ENCODE data around the gene CHSY1.
"Not testable (repeated sequence)": the region's sequence is repeated elsewhere in the genome, so short reads cannot be mapped to it uniquely, and the experiment has no call there.

The CHSY1 gene

GRCh38 chr15:101215681-101216080 is 36.2 kb downstream of the CHSY1 start:
- Histone ChIP-seq H3K27me3 (ENCODE audit: control insufficient read depth, insufficient read depth, low read length) (no peaks in the 10 kb centered on the region), H3K36me3 (ENCODE audit: insufficient read depth, low read length) (peaks cover 3% of the 10 kb centered on the region), H3K9me3 (replicated peaks; ENCODE audit: low read length) (no peaks in the 10 kb centered on the region), H3K4me1 (ENCODE audit: control insufficient read depth, insufficient read depth, low read length) (peaks cover 7% of the 10 kb centered on the region), H3K4me2 (ENCODE audit: low read length) (no peak overlapping the region), H3K4me3 (ENCODE audit: low read length) (no peak overlapping the region), H3K9ac (ENCODE audit: low read depth, low read length) (no peak overlapping the region)

DNA sequence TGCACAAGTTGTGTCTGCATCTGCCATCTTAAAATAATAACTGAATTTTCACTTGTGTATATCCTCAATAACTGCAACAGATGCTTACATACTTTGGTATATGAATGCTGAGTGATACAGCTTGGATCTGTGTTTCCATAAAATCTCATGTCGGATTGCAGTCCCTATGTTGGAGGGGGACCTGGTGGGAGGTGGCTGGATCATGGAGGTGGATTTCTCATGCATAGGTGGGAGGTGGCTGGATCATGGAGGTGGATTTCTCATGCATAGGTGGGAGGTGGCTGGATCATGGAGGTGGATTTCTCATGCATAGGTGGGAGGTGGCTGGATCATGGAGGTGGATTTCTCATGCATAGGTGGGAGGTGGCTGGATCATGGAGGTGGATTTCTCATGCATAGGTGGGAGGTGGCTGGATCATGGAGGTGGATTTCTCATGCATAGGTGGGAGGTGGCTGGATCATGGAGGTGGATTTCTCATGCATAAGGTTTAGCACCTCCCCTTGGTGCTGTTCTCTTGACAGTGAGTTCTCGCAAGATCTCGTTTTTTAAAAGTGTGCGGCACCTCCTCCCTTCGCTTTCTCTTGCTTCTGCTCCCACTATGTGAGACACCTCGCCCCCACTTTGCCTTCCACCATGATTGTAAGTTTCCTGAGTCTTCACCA is 37.3 kb downstream of the CHSY1 start:
- not testable (repeated sequence) for H3K36me3 ChIP-seq (ENCODE audit: insufficient read depth, low read length); H3K9ac ChIP-seq (ENCODE audit: low read depth, low read length); H3K27me3 ChIP-seq (ENCODE audit: control insufficient read depth, insufficient read depth, low read length); H3K4me2 ChIP-seq (ENCODE audit: low read length); H3K4me3 ChIP-seq (ENCODE audit: low read length); H3K9me3 ChIP-seq (replicated peaks; ENCODE audit: low read length)
- H3K4me1 ChIP-seq (ENCODE audit: control insufficient read depth, insufficient read depth, low read length) = peaks cover 17% of the 10 kb centered on the region

- Histone ChIP-seq H3K4me3 (ENCODE audit: low read length) (no peak overlapping the region), H3K27me3 (ENCODE audit: control insufficient read depth, insufficient read depth, low read length) (no peaks in the 10 kb centered on the region), H3K4me2 (ENCODE audit: low read length) (no peak overlapping the region), H3K9ac (ENCODE audit: low read depth, low read length) (no peak overlapping the region), H3K36me3 (ENCODE audit: insufficient read depth, low read length) (no peaks in the 10 kb centered on the region), H3K4me1 (ENCODE audit: control insufficient read depth, insufficient read depth, low read length) (peaks cover 17% of the 10 kb centered on the region), H3K9me3 (replicated peaks; ENCODE audit: low read length) (no peaks in the 10 kb centered on the region)
Measured at GRCh38 chr15:101213570-101213969, 38.3 kb downstream of the CHSY1 start.

- H3K4me3 ChIP-seq (ENCODE audit: low read length) = no peak overlapping the region
- H3K9me3 ChIP-seq (replicated peaks; ENCODE audit: low read length) = no peaks in the 10 kb centered on the region
- no peaks in the 10 kb centered on the region for H3K36me3 ChIP-seq (ENCODE audit: insufficient read depth, low read length)
- peaks cover 18% of the 10 kb centered on the region for H3K4me1 ChIP-seq (ENCODE audit: control insufficient read depth, insufficient read depth, low read length)
- H3K4me2 ChIP-seq (ENCODE audit: low read length) = no peak overlapping the region
- no peaks in the 10 kb centered on the region for H3K27me3 ChIP-seq (ENCODE audit: control insufficient read depth, insufficient read depth, low read length)
- H3K9ac ChIP-seq (ENCODE audit: low read depth, low read length) = no peak overlapping the region
Measured at GRCh38 chr15:101213147-101213546, 38.7 kb downstream of the CHSY1 start.

DNA sequence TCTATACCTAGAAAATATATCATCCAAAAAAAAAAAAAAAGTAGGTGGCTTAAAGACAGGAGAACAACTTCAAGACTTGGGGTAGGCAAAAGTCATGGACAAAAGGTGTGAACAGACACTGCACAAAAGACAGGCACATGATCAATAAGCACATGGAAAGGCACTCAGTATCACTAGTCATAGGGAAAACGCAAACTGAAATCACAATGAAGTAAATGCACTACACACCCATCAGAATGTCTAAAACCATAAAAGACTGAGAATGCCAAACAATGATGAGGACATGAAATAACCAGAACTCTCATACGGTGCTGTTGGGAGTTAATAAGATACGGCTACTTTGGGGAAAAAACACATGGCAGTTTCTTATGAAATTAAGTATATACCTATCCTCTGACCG is 40.0 kb downstream of the CHSY1 start:
- H3K4me1 ChIP-seq (ENCODE audit: control insufficient read depth, insufficient read depth, low read length) = peaks cover 26% of the 10 kb centered on the region
- peaks cover 3% of the 10 kb centered on the region for H3K36me3 ChIP-seq (ENCODE audit: insufficient read depth, low read length)
- no peaks in the 10 kb centered on the region for H3K27me3 ChIP-seq (ENCODE audit: control insufficient read depth, insufficient read depth, low read length)
- no peaks in the 10 kb centered on the region for H3K9me3 ChIP-seq (replicated peaks; ENCODE audit: low read length)
- H3K4me2 ChIP-seq (ENCODE audit: low read length) = no peak overlapping the region
- H3K4me3 ChIP-seq (ENCODE audit: low read length) = no peak overlapping the region
- no peak overlapping the region for H3K9ac ChIP-seq (ENCODE audit: low read depth, low read length)

- peaks cover 3% of the 10 kb centered on the region for H3K36me3 ChIP-seq (ENCODE audit: insufficient read depth, low read length)
- peaks cover 37% of the 10 kb centered on the region for H3K4me1 ChIP-seq (ENCODE audit: control insufficient read depth, insufficient read depth, low read length)
- no peak overlapping the region for H3K4me2 ChIP-seq (ENCODE audit: low read length)
- H3K9me3 ChIP-seq (replicated peaks; ENCODE audit: low read length) = no peaks in the 10 kb centered on the region
- H3K9ac ChIP-seq (ENCODE audit: low read depth, low read length) = peak overlapping the region; percentile 13
- H3K4me3 ChIP-seq (ENCODE audit: low read length) = no peak overlapping the region
- H3K27me3 ChIP-seq (ENCODE audit: control insufficient read depth, insufficient read depth, low read length) = no peaks in the 10 kb centered on the region
Measured at GRCh38 chr15:101210466-101210865, 41.4 kb downstream of the CHSY1 start.

DNA sequence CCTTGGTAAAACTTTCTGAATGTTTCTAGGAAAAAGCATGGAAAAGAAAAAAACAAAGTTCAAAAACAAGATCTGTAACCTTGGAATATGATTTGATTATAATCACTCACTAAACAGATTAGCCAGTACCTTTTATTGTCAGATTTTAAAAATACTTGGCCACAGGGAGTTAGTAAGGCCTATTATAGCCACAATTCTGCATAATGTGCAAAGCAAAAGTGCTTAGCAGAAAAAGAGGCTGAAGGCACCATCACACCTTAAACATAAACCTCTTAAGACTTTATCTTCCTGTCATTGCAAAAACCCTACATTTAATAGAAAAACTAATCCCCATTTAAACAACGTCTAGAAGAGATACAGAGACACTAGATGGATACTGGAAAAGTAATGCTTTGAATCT is 41.8 kb downstream of the CHSY1 start:
- Histone ChIP-seq H3K4me2 (ENCODE audit: low read length) (no peak overlapping the region), H3K9ac (ENCODE audit: low read depth, low read length) (peak overlapping the region; percentile 13), H3K4me1 (ENCODE audit: control insufficient read depth, insufficient read depth, low read length) (peaks cover 41% of the 10 kb centered on the region), H3K4me3 (ENCODE audit: low read length) (no peak overlapping the region), H3K36me3 (ENCODE audit: insufficient read depth, low read length) (peaks cover 3% of the 10 kb centered on the region), H3K27me3 (ENCODE audit: control insufficient read depth, insufficient read depth, low read length) (no peaks in the 10 kb centered on the region), H3K9me3 (replicated peaks; ENCODE audit: low read length) (no peaks in the 10 kb centered on the region)

GRCh38 chr15:101209285-101209845 is 42.5 kb downstream of the CHSY1 start:
- Histone ChIP-seq H3K9ac (ENCODE audit: low read depth, low read length) (no peak overlapping the region), H3K4me2 (ENCODE audit: low read length) (no peak overlapping the region), H3K9me3 (replicated peaks; ENCODE audit: low read length) (no peaks in the 10 kb centered on the region), H3K27me3 (ENCODE audit: control insufficient read depth, insufficient read depth, low read length) (no peaks in the 10 kb centered on the region), H3K4me1 (ENCODE audit: control insufficient read depth, insufficient read depth, low read length) (peaks cover 46% of the 10 kb centered on the region), H3K36me3 (ENCODE audit: insufficient read depth, low read length) (peaks cover 3% of the 10 kb centered on the region), H3K4me3 (ENCODE audit: low read length) (no peak overlapping the region)

- H3K4me1 ChIP-seq (ENCODE audit: control insufficient read depth, insufficient read depth, low read length) = peaks cover 51% of the 10 kb centered on the region
- H3K4me2 ChIP-seq (ENCODE audit: low read length) = no peak overlapping the region
- no peak overlapping the region for H3K9ac ChIP-seq (ENCODE audit: low read depth, low read length)
- H3K9me3 ChIP-seq (replicated peaks; ENCODE audit: low read length) = no peaks in the 10 kb centered on the region
- H3K4me3 ChIP-seq (ENCODE audit: low read length) = no peak overlapping the region
- H3K27me3 ChIP-seq (ENCODE audit: control insufficient read depth, insufficient read depth, low read length) = no peaks in the 10 kb centered on the region
- H3K36me3 ChIP-seq (ENCODE audit: insufficient read depth, low read length) = peaks cover 3% of the 10 kb centered on the region
Measured at GRCh38 chr15:101207867-101208288, 44.0 kb downstream of the CHSY1 start.

DNA sequence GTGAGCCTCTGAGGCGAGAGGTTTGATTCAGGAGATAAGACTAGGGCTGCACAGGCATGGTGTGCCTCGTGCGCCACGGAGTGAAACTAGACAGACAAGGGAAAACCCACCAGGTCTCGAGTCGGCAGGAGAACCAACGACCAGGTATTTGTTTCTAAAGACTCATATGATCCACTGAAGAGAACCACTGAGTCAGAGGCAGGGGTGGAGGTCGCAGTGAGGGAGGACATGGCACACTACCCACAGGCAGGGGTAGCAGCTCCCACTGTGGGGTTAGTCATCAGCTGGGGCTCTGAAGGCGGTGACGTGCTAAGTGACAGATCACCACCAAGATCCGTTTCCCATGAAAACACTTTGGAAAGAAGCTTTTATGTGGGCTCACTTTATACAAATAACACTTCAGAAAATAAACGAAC is 45.7 kb downstream of the CHSY1 start:
- Histone ChIP-seq H3K36me3 (ENCODE audit: insufficient read depth, low read length) (peaks cover 3% of the 10 kb centered on the region), H3K4me2 (ENCODE audit: low read length) (peak overlapping the region; percentile 44), H3K4me3 (ENCODE audit: low read length) (no peak overlapping the region), H3K27me3 (ENCODE audit: control insufficient read depth, insufficient read depth, low read length) (no peaks in the 10 kb centered on the region), H3K4me1 (ENCODE audit: control insufficient read depth, insufficient read depth, low read length) (peaks cover 56% of the 10 kb centered on the region), H3K9ac (ENCODE audit: low read depth, low read length) (peak overlapping the region; percentile 27), H3K9me3 (replicated peaks; ENCODE audit: low read length) (no peaks in the 10 kb centered on the region)

GRCh38 chr15:101204739-101205535 is 46.9 kb downstream of the CHSY1 start:
- Histone ChIP-seq H3K4me2 (ENCODE audit: low read length) (no peak overlapping the region), H3K9me3 (replicated peaks; ENCODE audit: low read length) (no peaks in the 10 kb centered on the region), H3K4me1 (ENCODE audit: control insufficient read depth, insufficient read depth, low read length) (peaks cover 56% of the 10 kb centered on the region), H3K27me3 (ENCODE audit: control insufficient read depth, insufficient read depth, low read length) (no peaks in the 10 kb centered on the region), H3K36me3 (ENCODE audit: insufficient read depth, low read length) (peaks cover 3% of the 10 kb centered on the region), H3K4me3 (ENCODE audit: low read length) (no peak overlapping the region), H3K9ac (ENCODE audit: low read depth, low read length) (no peak overlapping the region)
